K562 (cell line): ENCODE measurements around the gene ZC3H13. TPM values are rescaled to one million over a fixed set of nuclear protein-coding genes. Genes with fewer than 3 reads are reported as not detected.

Experiments
- ATAC-seq: fragments of 200-7000 bp; cut with Tn5 transposase; 3 replicates; pipeline ENCODE4 v1.9.1; 2020; ENCODE audit warnings: moderate library complexity
- BruUV-seq: library from RNA; stranded (reverse); fragments of 400-500 nt; replicated peaks from 2 replicates; lab custom pipeline; 2021; lab: Mats Ljungman, UMichigan
- CTCF ChIA-PET: fragments of 300-600 bp; formaldehyde crosslinking; extraction: SDS; loops from one replicate; lab custom pipeline; 2021; ENCODE audit warnings: low intra/inter-chr PET ratio; lab: Yijun Ruan, JAX
- POLR2A ChIA-PET: fragments of 300-600, 350-650 bp; sonication (Branson Sonifier 250); formaldehyde crosslinking; extraction: SDS; loops from one replicate; lab custom pipeline; 2021; ENCODE audit warnings: antibody characterized with exemption, inconsistent platforms; lab: Yijun Ruan, JAX
- DNase-seq, 4 experiments: peaks; one replicate each; pipeline versions ENCODE4 v3.0.0 to v3.0.0-alpha.2; 2011 to 2018; ENCODE audit warnings: low spot score in 3 of 4, mixed read lengths in 3 of 4; ENCODE audit errors: extremely low read depth in 1 of 4
- FAIRE-seq: peaks from 2 replicates; lab custom pipeline; 2011; peaks lifted over from hg19 to GRCh38; lab: Jason Lieb, UNC
- H2AFZ ChIP-seq: 2 replicates; pipeline ENCODE4 v1.6.0; 2011; ENCODE audit warnings: low read depth, low read length, control low read depth, inconsistent platforms
- H3K27ac ChIP-seq: fragments of 200-600 bp; 3 replicates; pipeline ENCODE4 v1.8.0; 2011; ENCODE audit warnings: low read depth, mild to moderate bottlenecking, control low read depth, inconsistent platforms, low read length, moderate library complexity, mixed read lengths; ENCODE audit errors: extremely low read depth
- H3K27me3 ChIP-seq, 2 experiments: fragments of 300-600 bp in 1 of 2; 2 replicates in 1 of 2; 3 replicates in 1 of 2; pipeline versions ENCODE4 v1.6.0 to v1.8.0; 2011; ENCODE audit warnings: inconsistent platforms in 2 of 2, low read length in 2 of 2, mild to moderate bottlenecking in 1 of 2, mixed read lengths in 1 of 2, moderate library complexity in 1 of 2; ENCODE audit not compliant: control insufficient read depth in 2 of 2, insufficient read depth in 2 of 2
- H3K36me3 ChIP-seq: fragments of 300-600 bp; 3 replicates; pipeline ENCODE4 v1.8.0; 2011; ENCODE audit warnings: mild to moderate bottlenecking, low read length, inconsistent platforms; ENCODE audit not compliant: control insufficient read depth, insufficient read depth
- H3K4me1 ChIP-seq, 2 experiments: fragments of 200-600 bp in 1 of 2; replicated peaks in 1 of 2; 2 replicates in 1 of 2; 3 replicates in 1 of 2; pipeline versions ENCODE4 v1.5.1 to v1.8.0; 2011; ENCODE audit warnings: inconsistent platforms in 2 of 2, low read length in 2 of 2, mild to moderate bottlenecking in 1 of 2, mixed read lengths in 1 of 2, moderate library complexity in 1 of 2; ENCODE audit not compliant: control insufficient read depth in 2 of 2, insufficient read depth in 2 of 2
- H3K4me2 ChIP-seq: 2 replicates; pipeline ENCODE4 v1.6.1; 2011; ENCODE audit warnings: low read length, control low read depth, inconsistent platforms, mixed read lengths; ENCODE audit not compliant: insufficient read depth
- H3K4me3 ChIP-seq: fragments of 200-600 bp; sonication (generic), shearing (Covaris generic); 2 replicates; pipeline ENCODE4 v1.5.1; 2016; ENCODE audit warnings: control low read depth, inconsistent platforms
- H3K79me2 ChIP-seq: fragments of 200-600 bp; 3 replicates; pipeline ENCODE4 v1.8.0; 2011; ENCODE audit warnings: low read length, inconsistent platforms; ENCODE audit not compliant: control insufficient read depth, insufficient read depth
- H3K9ac ChIP-seq, 2 experiments: 2 replicates each; pipeline versions ENCODE4 v1.6.0 to v1.6.1; 2011; ENCODE audit warnings: low read depth in 2 of 2, low read length in 2 of 2, control low read depth in 1 of 2, inconsistent platforms in 1 of 2, mild to moderate bottlenecking in 1 of 2, mixed read lengths in 1 of 2; ENCODE audit not compliant: insufficient read depth in 1 of 2
- H3K9me1 ChIP-seq: one replicate; pipeline ENCODE4 v1.6.0; 2011; ENCODE audit warnings: inconsistent platforms, mild to moderate bottlenecking, low read length, moderate library complexity; ENCODE audit not compliant: control insufficient read depth, insufficient read depth
- H3K9me3 ChIP-seq: replicated peaks from 2 replicates; pipeline ENCODE4 v1.5.1; 2011; ENCODE audit warnings: low read depth, low read length, inconsistent platforms; ENCODE audit not compliant: control insufficient read depth, insufficient read depth
- H4K20me1 ChIP-seq: replicated peaks from 2 replicates; pipeline ENCODE4 v1.6.1; 2011; ENCODE audit warnings: low read length, inconsistent platforms, mixed read lengths; ENCODE audit not compliant: control insufficient read depth, insufficient read depth
- E2F3 ChIP-seq: fragments of 250-450 bp; sonication (Bioruptor Pico); IDR thresholded peaks from 2 replicates; pipeline ENCODE4 v1.4.0; 2020; ENCODE audit warnings: mild to moderate bottlenecking
- NCOA4 ChIP-seq: fragments of 450-650 bp; IDR thresholded peaks from 2 replicates; pipeline ENCODE4 v1.6.1; 2018; ENCODE audit warnings: mild to moderate bottlenecking; ENCODE audit not compliant: partially characterized antibody
- TFAM ChIP-seq: fragments of 250-450 bp; sonication (Bioruptor Pico); conservative IDR thresholded peaks from 2 replicates; pipeline ENCODE4 v1.5.0; 2021; ENCODE audit warnings: mild to moderate bottlenecking, moderate library complexity
- ZNF253 ChIP-seq: fragments of 250-450 bp; sonication (Bioruptor Pico); conservative IDR thresholded peaks from 2 replicates; pipeline ENCODE4 v1.6.1; 2021; ENCODE audit warnings: mild to moderate bottlenecking
- WGBS: fragments of 100-300 bp; shearing (Covaris generic); methylation state at CpG from one replicate; pipeline ENCODE4 v1.1.6; 2016; ENCODE audit warnings: low coverage, mixed read lengths; ENCODE audit not compliant: insufficient coverage; ENCODE audit errors: missing lambda C conversion rate; 5-methylcytosine and 5-hydroxymethylcytosine counted together
- in situ Hi-C: fragments of 300-500 bp; cut with MboI; formaldehyde crosslinking; loops from 4 replicates; pipeline ENCODE4 v1.15.0; 2018; ENCODE audit warnings: inconsistent platforms, mixed read lengths
- intact Hi-C: fragments of 100-400 bp; cut with micrococcal nuclease; formaldehyde crosslinking; loops from 2 replicates; pipeline ENCODE4 v1.14.2; 2022
- polyA plus RNA-seq, 8 experiments: library from polyadenylated mRNA; depleted of rRNA in 4 of 8; stranded (reverse) in 5 of 8; unstranded in 3 of 8; fragments of >200 nt; fragmentation: Nextera tagmentation in 2 of 8; fragmentation: Illumina TruSeq in 1 of 8; extraction: Ambion mirVana in 2 of 8; extraction: Trizol in 1 of 8; gene quantifications; 2 replicates each; pipeline versions ENCODE4 v1.2.1 to v1.2.3, GENCODE V29; 2011 to 2014; ENCODE audit warnings: inconsistent platforms in 1 of 8, missing spikeins in 1 of 8
- total RNA-seq, 7 experiments: library from RNA; depleted of rRNA in 6 of 7; stranded (reverse); fragments of >200 nt in 6 of 7; fragmentation: Illumina TruSeq in 2 of 7; extraction: Trizol in 2 of 7; gene quantifications; 2 replicates each; pipeline versions ENCODE4 v1.2.1 to v1.2.3, GENCODE V29; 2011 to 2021; ENCODE audit warnings: low replicate concordance in 1 of 7
- TF ChIP-seq, protein P1 (sequence below): IDR thresholded peaks from 2 replicates; pipeline ENCODE4 v1.6.1; 2014; ENCODE audit warnings: antibody characterized with exemption
- TF ChIP-seq, protein P2 (sequence below): fragments of 450-650 bp; IDR thresholded peaks from 2 replicates; pipeline ENCODE4 v1.6.1; 2016; ENCODE audit warnings: missing biosample characterization, missing genetic modification characterization
- TF ChIP-seq, protein P3 (sequence below): IDR thresholded peaks from 2 replicates; pipeline ENCODE4 v1.6.1; 2016; ENCODE audit warnings: missing genetic modification characterization, missing compliant biosample characterization
- TF ChIP-seq, protein P4 (sequence below): fragments of 150-350 bp; IDR thresholded peaks from 2 replicates; pipeline ENCODE4 v1.6.1; 2014; ENCODE audit warnings: low read depth, mild to moderate bottlenecking, low read length, borderline replicate concordance
- TF ChIP-seq, protein P5 (sequence below): IDR thresholded peaks from 2 replicates; pipeline ENCODE4 v1.6.1; 2011; ENCODE audit warnings: borderline replicate concordance, low read depth, mild to moderate bottlenecking, moderate library complexity, low read length; ENCODE audit not compliant: insufficient read depth, poor library complexity, severe bottlenecking

ZC3H13 gene
- total and polyA plus RNA-seq, 9 of the 15 experiments (the other 6 are each of a cell fraction or from before 2014, with no cell fraction given) = 4.9 to 27.6 (median 12.1) TPM

DNA sequence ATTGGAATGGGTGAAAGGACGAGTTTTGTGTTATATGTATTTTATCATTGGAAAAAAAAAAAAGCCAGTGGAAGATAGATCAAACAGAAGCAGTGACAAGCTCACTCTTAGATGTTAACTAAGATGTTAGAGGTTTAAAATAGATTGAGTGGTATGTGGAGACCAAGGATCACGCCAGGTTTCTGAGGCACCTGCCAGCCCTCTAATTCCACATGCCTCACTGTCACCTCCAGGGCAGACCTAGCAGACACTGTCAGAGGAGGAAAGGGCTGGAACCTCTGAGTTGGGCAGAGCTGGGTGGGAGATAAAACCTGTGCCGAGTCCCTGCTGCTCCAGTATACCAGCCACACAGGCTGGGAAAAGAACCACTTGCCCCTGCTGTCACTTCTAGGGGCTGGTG is 143.5 kb downstream of the ZC3H13 start (continued):
- TF ChIP-seq, protein P1, sequence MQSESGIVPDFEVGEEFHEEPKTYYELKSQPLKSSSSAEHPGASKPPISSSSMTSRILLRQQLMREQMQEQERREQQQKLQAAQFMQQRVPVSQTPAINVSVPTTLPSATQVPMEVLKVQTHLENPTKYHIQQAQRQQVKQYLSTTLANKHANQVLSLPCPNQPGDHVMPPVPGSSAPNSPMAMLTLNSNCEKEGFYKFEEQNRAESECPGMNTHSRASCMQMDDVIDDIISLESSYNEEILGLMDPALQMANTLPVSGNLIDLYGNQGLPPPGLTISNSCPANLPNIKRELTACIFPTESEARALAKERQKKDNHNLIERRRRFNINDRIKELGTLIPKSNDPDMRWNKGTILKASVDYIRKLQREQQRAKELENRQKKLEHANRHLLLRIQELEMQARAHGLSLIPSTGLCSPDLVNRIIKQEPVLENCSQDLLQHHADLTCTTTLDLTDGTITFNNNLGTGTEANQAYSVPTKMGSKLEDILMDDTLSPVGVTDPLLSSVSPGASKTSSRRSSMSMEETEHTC = no peak
- TF ChIP-seq, protein P2, sequence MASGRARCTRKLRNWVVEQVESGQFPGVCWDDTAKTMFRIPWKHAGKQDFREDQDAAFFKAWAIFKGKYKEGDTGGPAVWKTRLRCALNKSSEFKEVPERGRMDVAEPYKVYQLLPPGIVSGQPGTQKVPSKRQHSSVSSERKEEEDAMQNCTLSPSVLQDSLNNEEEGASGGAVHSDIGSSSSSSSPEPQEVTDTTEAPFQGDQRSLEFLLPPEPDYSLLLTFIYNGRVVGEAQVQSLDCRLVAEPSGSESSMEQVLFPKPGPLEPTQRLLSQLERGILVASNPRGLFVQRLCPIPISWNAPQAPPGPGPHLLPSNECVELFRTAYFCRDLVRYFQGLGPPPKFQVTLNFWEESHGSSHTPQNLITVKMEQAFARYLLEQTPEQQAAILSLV (tag) = no peak
- TF ChIP-seq NCOA4 (no peak), E2F3 (CRISPR knock-in tag) (no peak)
- TF ChIP-seq, protein P3, sequence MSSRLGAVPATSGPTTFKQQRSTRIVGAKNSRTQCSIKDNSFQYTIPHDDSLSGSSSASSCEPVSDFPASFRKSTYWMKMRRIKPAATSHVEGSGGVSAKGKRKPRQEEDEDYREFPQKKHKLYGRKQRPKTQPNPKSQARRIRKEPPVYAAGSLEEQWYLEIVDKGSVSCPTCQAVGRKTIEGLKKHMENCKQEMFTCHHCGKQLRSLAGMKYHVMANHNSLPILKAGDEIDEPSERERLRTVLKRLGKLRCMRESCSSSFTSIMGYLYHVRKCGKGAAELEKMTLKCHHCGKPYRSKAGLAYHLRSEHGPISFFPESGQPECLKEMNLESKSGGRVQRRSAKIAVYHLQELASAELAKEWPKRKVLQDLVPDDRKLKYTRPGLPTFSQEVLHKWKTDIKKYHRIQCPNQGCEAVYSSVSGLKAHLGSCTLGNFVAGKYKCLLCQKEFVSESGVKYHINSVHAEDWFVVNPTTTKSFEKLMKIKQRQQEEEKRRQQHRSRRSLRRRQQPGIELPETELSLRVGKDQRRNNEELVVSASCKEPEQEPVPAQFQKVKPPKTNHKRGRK = no peak

DNA sequence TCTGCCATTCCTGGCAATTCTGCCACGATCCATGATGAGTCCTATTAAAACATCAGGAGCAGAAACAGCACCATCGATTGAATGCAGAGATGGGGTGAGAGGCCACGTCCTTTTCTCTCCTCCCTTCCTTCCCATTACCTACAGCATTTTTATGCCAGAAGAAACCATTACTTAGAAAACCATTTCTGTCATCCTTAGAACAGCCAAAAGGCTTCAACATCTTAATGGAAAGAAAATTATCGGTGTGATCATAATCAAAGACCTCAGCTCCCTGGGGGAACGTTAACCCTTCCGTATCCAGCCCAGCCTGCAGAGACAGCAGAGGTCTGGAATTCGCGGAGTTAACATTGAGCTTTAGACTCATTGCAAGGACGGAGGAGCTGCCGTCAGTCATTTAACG is 145.0 kb downstream of the ZC3H13 start:
- Histone ChIP-seq H3K4me1 (no peaks in the 10 kb centered on the region), H3K9me1 (no peaks in the 10 kb centered on the region), H3K9me3 (no peaks in the 10 kb centered on the region), H3K79me2 (no peaks in the 10 kb centered on the region), H3K9ac (no peak overlapping the region), H3K4me3 (no peak overlapping the region), H3K36me3 (no peaks in the 10 kb centered on the region), H4K20me1 (no peaks in the 10 kb centered on the region), H3K4me2 (no peak overlapping the region), H2AFZ (no peak overlapping the region), H3K27me3 (peaks cover 0 to 22% of the 10 kb centered on the region in 2 experiments; a peak in 2 of 5 replicates), H3K27ac (no peak overlapping the region)
- intact Hi-C loops = no loop called here
- no peak for FAIRE-seq
- no TSS peak for BruUV-seq
- no peak for ATAC-seq
- WGBS = 2% methylated on average over 9 of the region's 11 CpGs
- no peak for DNase-seq
- CTCF ChIA-PET = no interaction called here
- POLR2A ChIA-PET = interaction anchor here (1.0 kb wide), 1 partner anchor 11 kb away, joined by 4 read pairs; no protein-coding TSS in a partner anchor
- in situ Hi-C loops = no loop called here
- TF ChIP-seq, protein P4, sequence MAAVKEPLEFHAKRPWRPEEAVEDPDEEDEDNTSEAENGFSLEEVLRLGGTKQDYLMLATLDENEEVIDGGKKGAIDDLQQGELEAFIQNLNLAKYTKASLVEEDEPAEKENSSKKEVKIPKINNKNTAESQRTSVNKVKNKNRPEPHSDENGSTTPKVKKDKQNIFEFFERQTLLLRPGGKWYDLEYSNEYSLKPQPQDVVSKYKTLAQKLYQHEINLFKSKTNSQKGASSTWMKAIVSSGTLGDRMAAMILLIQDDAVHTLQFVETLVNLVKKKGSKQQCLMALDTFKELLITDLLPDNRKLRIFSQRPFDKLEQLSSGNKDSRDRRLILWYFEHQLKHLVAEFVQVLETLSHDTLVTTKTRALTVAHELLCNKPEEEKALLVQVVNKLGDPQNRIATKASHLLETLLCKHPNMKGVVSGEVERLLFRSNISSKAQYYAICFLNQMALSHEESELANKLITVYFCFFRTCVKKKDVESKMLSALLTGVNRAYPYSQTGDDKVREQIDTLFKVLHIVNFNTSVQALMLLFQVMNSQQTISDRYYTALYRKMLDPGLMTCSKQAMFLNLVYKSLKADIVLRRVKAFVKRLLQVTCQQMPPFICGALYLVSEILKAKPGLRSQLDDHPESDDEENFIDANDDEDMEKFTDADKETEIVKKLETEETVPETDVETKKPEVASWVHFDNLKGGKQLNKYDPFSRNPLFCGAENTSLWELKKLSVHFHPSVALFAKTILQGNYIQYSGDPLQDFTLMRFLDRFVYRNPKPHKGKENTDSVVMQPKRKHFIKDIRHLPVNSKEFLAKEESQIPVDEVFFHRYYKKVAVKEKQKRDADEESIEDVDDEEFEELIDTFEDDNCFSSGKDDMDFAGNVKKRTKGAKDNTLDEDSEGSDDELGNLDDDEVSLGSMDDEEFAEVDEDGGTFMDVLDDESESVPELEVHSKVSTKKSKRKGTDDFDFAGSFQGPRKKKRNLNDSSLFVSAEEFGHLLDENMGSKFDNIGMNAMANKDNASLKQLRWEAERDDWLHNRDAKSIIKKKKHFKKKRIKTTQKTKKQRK = no peak
- TF ChIP-seq, protein P5, sequence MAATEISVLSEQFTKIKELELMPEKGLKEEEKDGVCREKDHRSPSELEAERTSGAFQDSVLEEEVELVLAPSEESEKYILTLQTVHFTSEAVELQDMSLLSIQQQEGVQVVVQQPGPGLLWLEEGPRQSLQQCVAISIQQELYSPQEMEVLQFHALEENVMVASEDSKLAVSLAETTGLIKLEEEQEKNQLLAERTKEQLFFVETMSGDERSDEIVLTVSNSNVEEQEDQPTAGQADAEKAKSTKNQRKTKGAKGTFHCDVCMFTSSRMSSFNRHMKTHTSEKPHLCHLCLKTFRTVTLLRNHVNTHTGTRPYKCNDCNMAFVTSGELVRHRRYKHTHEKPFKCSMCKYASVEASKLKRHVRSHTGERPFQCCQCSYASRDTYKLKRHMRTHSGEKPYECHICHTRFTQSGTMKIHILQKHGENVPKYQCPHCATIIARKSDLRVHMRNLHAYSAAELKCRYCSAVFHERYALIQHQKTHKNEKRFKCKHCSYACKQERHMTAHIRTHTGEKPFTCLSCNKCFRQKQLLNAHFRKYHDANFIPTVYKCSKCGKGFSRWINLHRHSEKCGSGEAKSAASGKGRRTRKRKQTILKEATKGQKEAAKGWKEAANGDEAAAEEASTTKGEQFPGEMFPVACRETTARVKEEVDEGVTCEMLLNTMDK = no peak
- TF ChIP-seq TFAM (CRISPR knock-in tag) (no peak), ZNF253 (CRISPR knock-in tag) (no peak)
